ENCODE measurements around the gene SERPINI1. TPM values are rescaled to one million over a fixed set of nuclear protein-coding genes. Genes with fewer than 3 reads are reported as not detected.

SERPINI1 gene
- total RNA-seq, 1 donor from 2014 or later = 66.2 TPM

DNA sequence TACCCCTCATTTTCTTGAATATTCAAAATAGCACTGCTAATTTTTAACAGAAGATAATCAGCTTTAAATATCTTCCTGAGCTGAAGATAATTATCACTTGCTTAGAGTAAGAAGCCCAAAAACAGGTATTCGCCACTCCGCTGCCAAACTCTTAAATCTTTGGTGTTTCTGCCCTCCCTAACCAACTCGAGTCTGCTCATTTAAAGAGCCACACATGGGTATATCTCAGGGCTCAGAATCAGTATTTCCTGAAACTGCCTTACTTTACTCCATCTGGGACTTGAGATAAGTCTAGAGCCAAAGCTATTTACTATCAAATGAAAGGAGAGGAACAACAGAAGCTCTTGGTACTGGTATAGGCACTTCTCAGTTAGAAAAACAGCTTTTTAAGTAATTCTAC, 11.6 kb upstream of the SERPINI1 start:
- no peak overlapping the region for H3K4me3 Mint-ChIP-seq (ENCODE audit: unreplicated experiment)
- H3K27me3 Mint-ChIP-seq (ENCODE audit: unreplicated experiment) = no peaks in the 10 kb centered on the region
- no peak for DNase-seq
- TF ChIP-seq, protein P1, sequence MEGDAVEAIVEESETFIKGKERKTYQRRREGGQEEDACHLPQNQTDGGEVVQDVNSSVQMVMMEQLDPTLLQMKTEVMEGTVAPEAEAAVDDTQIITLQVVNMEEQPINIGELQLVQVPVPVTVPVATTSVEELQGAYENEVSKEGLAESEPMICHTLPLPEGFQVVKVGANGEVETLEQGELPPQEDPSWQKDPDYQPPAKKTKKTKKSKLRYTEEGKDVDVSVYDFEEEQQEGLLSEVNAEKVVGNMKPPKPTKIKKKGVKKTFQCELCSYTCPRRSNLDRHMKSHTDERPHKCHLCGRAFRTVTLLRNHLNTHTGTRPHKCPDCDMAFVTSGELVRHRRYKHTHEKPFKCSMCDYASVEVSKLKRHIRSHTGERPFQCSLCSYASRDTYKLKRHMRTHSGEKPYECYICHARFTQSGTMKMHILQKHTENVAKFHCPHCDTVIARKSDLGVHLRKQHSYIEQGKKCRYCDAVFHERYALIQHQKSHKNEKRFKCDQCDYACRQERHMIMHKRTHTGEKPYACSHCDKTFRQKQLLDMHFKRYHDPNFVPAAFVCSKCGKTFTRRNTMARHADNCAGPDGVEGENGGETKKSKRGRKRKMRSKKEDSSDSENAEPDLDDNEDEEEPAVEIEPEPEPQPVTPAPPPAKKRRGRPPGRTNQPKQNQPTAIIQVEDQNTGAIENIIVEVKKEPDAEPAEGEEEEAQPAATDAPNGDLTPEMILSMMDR (IDR thresholded peaks at IDR 0.05; ENCODE audit: partially characterized antibody, unreplicated experiment) = no peak
- H3K4me1 Mint-ChIP-seq (ENCODE audit: low read depth, unreplicated experiment) = peaks cover 19% of the 10 kb centered on the region
- H3K27ac Mint-ChIP-seq (ENCODE audit: unreplicated experiment) = no peak overlapping the region
- no peaks in the 10 kb centered on the region for H3K36me3 Mint-ChIP-seq (ENCODE audit: unreplicated experiment)
- H3K9me3 Mint-ChIP-seq (ENCODE audit: unreplicated experiment) = no peaks in the 10 kb centered on the region

GRCh38 chr3:167728176-167728575, 7.3 kb upstream of the SERPINI1 start:
- Mint-ChIP-seq H3K4me3 (ENCODE audit: unreplicated experiment) (no peak overlapping the region), H3K27ac (ENCODE audit: unreplicated experiment) (no peak overlapping the region), H3K27me3 (ENCODE audit: unreplicated experiment) (no peaks in the 10 kb centered on the region), H3K4me1 (ENCODE audit: low read depth, unreplicated experiment) (peaks cover 30% of the 10 kb centered on the region), H3K36me3 (ENCODE audit: unreplicated experiment) (no peaks in the 10 kb centered on the region), H3K9me3 (ENCODE audit: unreplicated experiment) (no peaks in the 10 kb centered on the region)
- TF ChIP-seq, protein P1 (IDR thresholded peaks at IDR 0.05; ENCODE audit: partially characterized antibody, unreplicated experiment) = no peak
- DNase-seq = no peak

GRCh38 chr3:167728632-167729323, 6.7 kb upstream of the SERPINI1 start:
- TF ChIP-seq, protein P1 (IDR thresholded peaks at IDR 0.05; ENCODE audit: partially characterized antibody, unreplicated experiment) = no peak
- H3K27ac Mint-ChIP-seq (ENCODE audit: unreplicated experiment) = no peak overlapping the region
- no peaks in the 10 kb centered on the region for H3K36me3 Mint-ChIP-seq (ENCODE audit: unreplicated experiment)
- peaks cover 28% of the 10 kb centered on the region for H3K4me1 Mint-ChIP-seq (ENCODE audit: low read depth, unreplicated experiment)
- H3K9me3 Mint-ChIP-seq (ENCODE audit: unreplicated experiment) = no peaks in the 10 kb centered on the region
- DNase-seq = no peak
- no peaks in the 10 kb centered on the region for H3K27me3 Mint-ChIP-seq (ENCODE audit: unreplicated experiment)
- H3K4me3 Mint-ChIP-seq (ENCODE audit: unreplicated experiment) = no peak overlapping the region

- Mint-ChIP-seq H3K27me3 (ENCODE audit: unreplicated experiment) (no peaks in the 10 kb centered on the region), H3K4me1 (ENCODE audit: low read depth, unreplicated experiment) (peaks cover 20% of the 10 kb centered on the region), H3K27ac (ENCODE audit: unreplicated experiment) (no peak overlapping the region), H3K36me3 (ENCODE audit: unreplicated experiment) (no peaks in the 10 kb centered on the region), H3K9me3 (ENCODE audit: unreplicated experiment) (no peaks in the 10 kb centered on the region), H3K4me3 (ENCODE audit: unreplicated experiment) (no peak overlapping the region)
- TF ChIP-seq, protein P1 (IDR thresholded peaks at IDR 0.05; ENCODE audit: partially characterized antibody, unreplicated experiment) = no peak
- no peak for DNase-seq
Measured at GRCh38 chr3:167729591-167729990, 5.9 kb upstream of the SERPINI1 start.

DNA sequence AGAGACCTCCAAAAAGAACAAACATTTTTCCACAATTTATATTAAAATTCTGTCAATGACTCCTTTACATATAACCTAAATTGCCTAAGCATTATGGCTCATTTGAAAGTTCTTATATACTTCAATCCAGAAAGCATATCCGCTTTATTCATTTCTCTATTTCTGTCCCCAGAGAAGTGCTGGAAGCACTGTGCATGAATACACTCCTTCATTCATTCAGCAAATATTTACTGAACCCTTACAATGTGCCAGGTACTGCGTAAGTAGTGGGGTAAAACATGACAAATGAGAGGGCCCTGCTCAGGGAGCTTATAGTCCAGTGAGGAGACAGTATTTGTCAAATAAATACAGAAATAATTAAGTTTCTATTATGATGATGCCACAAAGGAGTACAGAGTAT, 4.1 kb upstream of the SERPINI1 start:
- no peak for DNase-seq
- no peak overlapping the region for H3K4me3 Mint-ChIP-seq (ENCODE audit: unreplicated experiment)
- H3K27me3 Mint-ChIP-seq (ENCODE audit: unreplicated experiment) = no peaks in the 10 kb centered on the region
- no peak overlapping the region for H3K27ac Mint-ChIP-seq (ENCODE audit: unreplicated experiment)
- TF ChIP-seq, protein P1 (IDR thresholded peaks at IDR 0.05; ENCODE audit: partially characterized antibody, unreplicated experiment) = no peak
- no peaks in the 10 kb centered on the region for H3K36me3 Mint-ChIP-seq (ENCODE audit: unreplicated experiment)
- peaks cover under 1% of the 10 kb centered on the region for H3K9me3 Mint-ChIP-seq (ENCODE audit: unreplicated experiment)
- peaks cover 20% of the 10 kb centered on the region for H3K4me1 Mint-ChIP-seq (ENCODE audit: low read depth, unreplicated experiment)
